Stomach (tissue), 4 donors: ENCODE measurements around the gene SOS1.

ENCODE experiments used
- EP300 ChIP-seq: sonication (generic); formaldehyde crosslinking; IDR thresholded peaks from one replicate; pipeline ENCODE4 v1.6.1; 2017; ENCODE audit warnings: antibody characterized with exemption
- POLR2A ChIP-seq, 4 donors: fragments of 450-650 bp; IDR thresholded peaks; one replicate each; pipeline ENCODE4 v1.6.1; 2016; ENCODE audit warnings: antibody characterized with exemption in 4 of 4, control low read depth in 2 of 4, mild to moderate bottlenecking in 1 of 4, moderate library complexity in 1 of 4
- POLR2AphosphoS5 ChIP-seq, 3 donors: sonication (generic); formaldehyde crosslinking; IDR thresholded peaks; one replicate each; pipeline ENCODE4 v1.6.1; 2016; ENCODE audit warnings: antibody characterized with exemption in 3 of 3
- TF ChIP-seq, protein P1 (sequence below), 7 experiments: fragments of 450-650 bp in 4 of 7; fragments of 200-600 bp in 3 of 7; sonication (generic) in 3 of 7; IDR thresholded peaks; one replicate each; pipeline ENCODE4 v1.5.1; 2016 to 2019; ENCODE audit warnings: antibody characterized with exemption in 7 of 7, control low read depth in 2 of 7, mild to moderate bottlenecking in 1 of 7

DNA sequence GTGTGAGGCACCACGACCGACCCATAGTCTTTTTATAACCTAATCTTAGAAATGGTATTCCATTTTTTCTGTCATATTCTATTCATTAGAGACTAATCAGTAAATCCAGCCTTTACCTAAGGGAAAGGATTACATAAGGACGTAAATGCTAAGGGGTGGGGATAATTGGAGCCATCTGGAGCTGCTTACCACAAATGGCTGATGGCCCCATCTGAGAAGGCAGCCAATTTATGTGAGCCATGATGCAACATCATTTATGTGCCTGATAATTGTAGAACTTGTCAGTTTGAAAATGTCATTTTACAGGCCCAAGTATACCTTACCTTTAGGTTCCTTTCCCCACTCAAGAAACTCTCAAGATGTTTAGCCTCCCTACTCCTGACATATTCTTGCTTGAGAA is 187.2 kb downstream of the SOS1 start:
- TF ChIP-seq, protein P1, sequence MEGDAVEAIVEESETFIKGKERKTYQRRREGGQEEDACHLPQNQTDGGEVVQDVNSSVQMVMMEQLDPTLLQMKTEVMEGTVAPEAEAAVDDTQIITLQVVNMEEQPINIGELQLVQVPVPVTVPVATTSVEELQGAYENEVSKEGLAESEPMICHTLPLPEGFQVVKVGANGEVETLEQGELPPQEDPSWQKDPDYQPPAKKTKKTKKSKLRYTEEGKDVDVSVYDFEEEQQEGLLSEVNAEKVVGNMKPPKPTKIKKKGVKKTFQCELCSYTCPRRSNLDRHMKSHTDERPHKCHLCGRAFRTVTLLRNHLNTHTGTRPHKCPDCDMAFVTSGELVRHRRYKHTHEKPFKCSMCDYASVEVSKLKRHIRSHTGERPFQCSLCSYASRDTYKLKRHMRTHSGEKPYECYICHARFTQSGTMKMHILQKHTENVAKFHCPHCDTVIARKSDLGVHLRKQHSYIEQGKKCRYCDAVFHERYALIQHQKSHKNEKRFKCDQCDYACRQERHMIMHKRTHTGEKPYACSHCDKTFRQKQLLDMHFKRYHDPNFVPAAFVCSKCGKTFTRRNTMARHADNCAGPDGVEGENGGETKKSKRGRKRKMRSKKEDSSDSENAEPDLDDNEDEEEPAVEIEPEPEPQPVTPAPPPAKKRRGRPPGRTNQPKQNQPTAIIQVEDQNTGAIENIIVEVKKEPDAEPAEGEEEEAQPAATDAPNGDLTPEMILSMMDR (IDR thresholded peaks at IDR 0.05) = no peak
- TF ChIP-seq POLR2AphosphoS5 (IDR thresholded peaks at IDR 0.05) (no peak), POLR2A (IDR thresholded peaks at IDR 0.05) (no peak), EP300 (no peak)
